Glutamatergic neuron (in vitro differentiated cells): Measurements from ENCODE around the gene PPP1R18. TPM values are rescaled to one million over a fixed set of nuclear protein-coding genes. Genes with fewer than 3 reads are reported as not detected.

Source experiments
- DNase-seq: peaks from one replicate; pipeline ENCODE4 v3.0.0; 2022
- H3K27ac Mint-ChIP-seq: one replicate; pipeline ENCODE4 v1.8.0; 2020; ENCODE audit warnings: mild to moderate bottlenecking, mixed read lengths, inconsistent platforms; ENCODE audit not compliant: unreplicated experiment
- H3K27me3 Mint-ChIP-seq: one replicate; pipeline ENCODE4 v1.8.0; 2020; ENCODE audit warnings: mild to moderate bottlenecking, moderate library complexity, mixed read lengths, inconsistent platforms; ENCODE audit not compliant: unreplicated experiment
- H3K36me3 Mint-ChIP-seq: one replicate; pipeline ENCODE4 v1.8.0; 2020; ENCODE audit warnings: mild to moderate bottlenecking, mixed read lengths, inconsistent platforms; ENCODE audit not compliant: unreplicated experiment
- H3K4me1 Mint-ChIP-seq: one replicate; pipeline ENCODE4 v1.8.0; 2020; ENCODE audit warnings: mild to moderate bottlenecking, low read depth, mixed read lengths, inconsistent platforms; ENCODE audit not compliant: unreplicated experiment
- H3K4me3 Mint-ChIP-seq: one replicate; pipeline ENCODE4 v1.8.0; 2020; ENCODE audit warnings: mild to moderate bottlenecking, mixed read lengths, inconsistent platforms; ENCODE audit not compliant: unreplicated experiment
- H3K9me3 Mint-ChIP-seq: one replicate; pipeline ENCODE4 v1.8.0; 2020; ENCODE audit warnings: mild to moderate bottlenecking, moderate library complexity, mixed read lengths, inconsistent platforms; ENCODE audit not compliant: unreplicated experiment
- CTCF ChIP-seq: fragments of 200-600 bp; sonication (generic); IDR thresholded peaks from one replicate; pipeline ENCODE4 v1.5.0; 2021; ENCODE audit not compliant: partially characterized antibody, unreplicated experiment
- total RNA-seq: library from RNA; stranded (reverse); fragmentation: NEBNext Ultra II Directional; extraction: Animal tissue kit (Norgen Biotek cat#: 25700); gene quantifications from one replicate; pipeline ENCODE4 v1.2.1, GENCODE V29; 2021; ENCODE audit not compliant: unreplicated experiment

The PPP1R18 gene
- total RNA-seq, 1 donor from 2014 or later: 175 TPM

GRCh38 chr6:30647242-30648116, 39.0 kb downstream of the PPP1R18 start:
- Mint-ChIP-seq H3K27me3 (peaks cover 9% of the 10 kb centered on the region), H3K27ac (peak overlapping the region; percentile 29), H3K4me3 (peak overlapping the region; percentile 88), H3K4me1 (peaks cover 11% of the 10 kb centered on the region), H3K9me3 (peaks cover 9% of the 10 kb centered on the region), H3K36me3 (no peaks in the 10 kb centered on the region)
- TF ChIP-seq CTCF: no peak
- peak; percentile 81 for DNase-seq

DNA sequence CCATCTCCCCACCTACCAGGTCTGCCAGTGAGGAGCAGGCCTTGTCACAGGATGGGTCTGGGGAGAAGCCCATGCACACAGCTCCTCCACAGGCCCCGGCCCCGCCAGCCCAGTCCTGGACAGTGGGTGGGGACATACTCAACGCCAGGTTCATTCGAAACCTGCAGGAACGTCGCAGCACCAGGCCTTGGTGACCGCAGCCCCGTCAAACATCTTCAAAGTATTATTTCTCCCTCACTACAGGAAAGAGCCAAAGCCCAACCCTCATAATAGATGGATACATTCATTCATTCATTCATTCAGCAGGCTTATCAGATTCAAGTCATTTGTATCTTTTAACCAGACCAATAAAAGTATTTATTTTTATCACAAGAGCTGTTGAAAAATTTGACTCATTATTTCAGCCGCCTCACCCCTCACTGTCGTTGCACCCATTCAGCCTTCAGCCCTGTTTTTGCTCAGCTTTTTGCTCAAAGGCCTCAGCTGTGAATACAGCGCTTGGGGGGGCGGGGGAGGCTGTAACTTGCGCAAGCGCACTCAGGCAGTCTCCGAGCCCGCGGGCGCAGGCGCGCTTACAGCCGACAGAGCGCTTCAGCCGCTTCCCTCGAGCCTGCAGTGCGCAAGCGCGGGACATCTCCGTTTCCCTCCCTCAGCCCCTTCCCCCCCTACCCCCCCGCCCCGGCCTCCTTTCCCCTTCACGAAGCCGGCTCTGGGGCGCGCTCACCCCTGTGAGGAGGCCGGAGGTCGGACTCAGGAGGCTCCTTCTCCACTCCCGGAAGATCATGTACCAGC, 39.8 kb downstream of the PPP1R18 start, which contains the start of gene C6orf136:
TSS of gene C6orf136 (plus strand) at position 684 of the 792 bp plus-strand sequence. CDS start at position 783, 99 bp downstream.
- Mint-ChIP-seq H3K27me3 (peaks cover 8% of the 10 kb centered on the region), H3K4me3 (peak within 1 kb of the TSS; percentile 88), H3K27ac (peak within 1 kb of the TSS; percentile 74), H3K4me1 (peaks cover 11% of the 10 kb centered on the region), H3K9me3 (peaks cover 9% of the 10 kb centered on the region), H3K36me3 (no peaks in the 10 kb centered on the region)
- DNase-seq: peak; percentile 92
- no peak for TF ChIP-seq CTCF

DNA sequence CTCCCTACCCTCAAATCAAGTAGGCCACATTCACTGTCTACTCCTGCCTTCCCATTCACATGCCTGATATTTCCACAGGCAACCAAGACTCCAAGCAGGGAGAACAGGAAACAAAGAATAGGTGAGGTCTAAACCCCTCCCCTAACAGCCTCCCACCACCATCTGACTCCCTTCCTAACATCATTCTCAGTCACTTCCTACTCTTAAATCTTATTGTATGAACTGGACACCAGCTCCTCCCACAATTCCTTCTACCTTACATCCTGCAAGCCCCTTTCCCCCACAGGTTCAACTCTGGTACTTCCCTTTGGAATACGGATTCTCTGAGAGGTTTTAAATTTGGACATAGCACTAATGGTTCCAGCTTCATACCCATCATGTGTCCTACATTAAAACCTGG, 40.5 kb downstream of the PPP1R18 start:
- Mint-ChIP-seq H3K27me3 (peaks cover 6% of the 10 kb centered on the region), H3K9me3 (peaks cover 9% of the 10 kb centered on the region), H3K27ac (peak overlapping the region; percentile 74), H3K4me1 (peaks cover 11% of the 10 kb centered on the region), H3K4me3 (peak overlapping the region; percentile 86), H3K36me3 (no peaks in the 10 kb centered on the region)
- DNase-seq: no peak
- TF ChIP-seq CTCF: no peak

DNA sequence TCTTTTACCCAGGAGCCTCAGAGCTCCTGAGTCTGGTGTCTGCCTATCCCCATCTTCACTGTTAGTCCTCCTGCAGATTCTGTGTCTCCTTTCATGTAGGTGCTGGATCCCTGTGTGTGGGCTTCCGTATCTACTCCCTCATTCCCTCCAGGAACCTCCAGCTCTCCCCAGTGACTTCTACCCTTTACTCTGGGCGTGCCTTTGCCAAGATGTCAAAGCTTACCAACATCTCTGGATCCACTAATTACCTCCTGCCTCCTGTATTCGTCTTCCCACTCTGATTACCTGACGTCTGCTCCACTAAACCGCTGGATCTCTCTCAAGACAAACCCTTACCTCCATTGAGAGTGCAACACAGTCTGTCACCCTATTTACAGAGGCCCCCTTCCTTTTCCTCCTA, 41.7 kb downstream of the PPP1R18 start:
- no peak for TF ChIP-seq CTCF
- no peak overlapping the region for H3K4me3 Mint-ChIP-seq
- no peaks in the 10 kb centered on the region for H3K36me3 Mint-ChIP-seq
- H3K4me1 Mint-ChIP-seq: peaks cover 11% of the 10 kb centered on the region
- H3K27ac Mint-ChIP-seq: peak overlapping the region; percentile 10
- H3K27me3 Mint-ChIP-seq: peaks cover 5% of the 10 kb centered on the region
- DNase-seq: no peak
- peaks cover 9% of the 10 kb centered on the region for H3K9me3 Mint-ChIP-seq
